IMR-90 (cell line): ENCODE data around the gene SIGLEC15. TPM values are rescaled to one million over a fixed set of nuclear protein-coding genes. Genes with fewer than 3 reads are reported as not detected.

ENCODE experiments used
- ATAC-seq: fragments of 200-7000 bp; cut with Tn5 transposase; 2 replicates; pipeline ENCODE4 v1.9.1; 2020; ENCODE audit warnings: low read depth, mild to moderate bottlenecking, moderate library complexity
- BruUV-seq: library from RNA; stranded (reverse); fragments of 400-500 nt; replicated peaks from 2 replicates; lab custom pipeline; 2021; lab: Mats Ljungman, UMichigan
- CTCF ChIA-PET: fragments of 300-600 bp; formaldehyde crosslinking; extraction: SDS; loops from one replicate; lab custom pipeline; 2021; ENCODE audit warnings: antibody characterized with exemption; lab: Yijun Ruan, JAX
- POLR2A ChIA-PET: fragments of 300-600 bp; sonication (Branson Sonifier 250); formaldehyde crosslinking; loops from one replicate; lab custom pipeline; 2022; ENCODE audit warnings: antibody characterized with exemption; ENCODE audit not compliant: unreplicated experiment; lab: Charles Lee
- DNase-seq: peaks from one replicate; pipeline ENCODE4 v3.0.0; 2013
- H2AFZ ChIP-seq: replicated peaks from 2 replicates; pipeline ENCODE3; 2013; ENCODE audit warnings: low read length, mild to moderate bottlenecking; ENCODE audit not compliant: poor library complexity
- H2AK5ac ChIP-seq: 2 replicates; pipeline ENCODE4 v1.6.1; 2013; ENCODE audit warnings: low read depth, low read length, inconsistent platforms
- H2AK9ac ChIP-seq: replicated peaks from 2 replicates; pipeline ENCODE3; 2013; ENCODE audit warnings: mild to moderate bottlenecking, low read depth, low read length, moderate library complexity; ENCODE audit not compliant: poor library complexity
- H2BK120ac ChIP-seq: 2 replicates; pipeline ENCODE4 v1.6.1; 2013; ENCODE audit warnings: low read depth, low read length, inconsistent platforms
- H2BK15ac ChIP-seq: 3 replicates; pipeline ENCODE4 v1.6.1; 2013; ENCODE audit warnings: low read depth, low read length, inconsistent platforms
- H2BK20ac ChIP-seq: 2 replicates; pipeline ENCODE4 v1.6.1; 2013; ENCODE audit warnings: low read depth, mild to moderate bottlenecking, inconsistent platforms, low read length, moderate library complexity
- H2BK5ac ChIP-seq: 2 replicates; pipeline ENCODE4 v1.6.1; 2013; ENCODE audit warnings: mild to moderate bottlenecking, low read depth, low read length, inconsistent platforms; ENCODE audit not compliant: poor library complexity, severe bottlenecking
- H3K14ac ChIP-seq: replicated peaks from 2 replicates; pipeline ENCODE4 v1.6.1; 2013; ENCODE audit warnings: low read depth, low read length, inconsistent platforms
- H3K18ac ChIP-seq: 2 replicates; pipeline ENCODE4 v1.6.1; 2013; ENCODE audit warnings: low read depth, low read length, control low read depth
- H3K23ac ChIP-seq: 2 replicates; pipeline ENCODE4 v1.6.1; 2013; ENCODE audit warnings: low read depth, low read length, inconsistent platforms
- H3K27ac ChIP-seq: 2 replicates; pipeline ENCODE4 v1.5.1; 2013; ENCODE audit warnings: mild to moderate bottlenecking, control low read depth, low read length; ENCODE audit not compliant: insufficient read depth
- H3K27me3 ChIP-seq: 2 replicates; pipeline ENCODE4 v1.6.1; 2013; ENCODE audit warnings: low read length; ENCODE audit not compliant: control insufficient read depth, insufficient read depth
- H3K36me3 ChIP-seq: 2 replicates; pipeline ENCODE4 v1.6.1; 2013; ENCODE audit warnings: low read length, mixed read lengths; ENCODE audit not compliant: control insufficient read depth, insufficient read depth
- H3K4ac ChIP-seq: 2 replicates; pipeline ENCODE4 v1.6.1; 2013; ENCODE audit warnings: low read depth, low read length, inconsistent platforms
- H3K4me1 ChIP-seq: 2 replicates; pipeline ENCODE4 v1.6.1; 2013; ENCODE audit warnings: low read length, mixed read lengths; ENCODE audit not compliant: control insufficient read depth, insufficient read depth
- H3K4me2 ChIP-seq: 2 replicates; pipeline ENCODE4 v1.6.1; 2013; ENCODE audit warnings: low read depth, mild to moderate bottlenecking, control low read depth, low read length, moderate library complexity
- H3K4me3 ChIP-seq: 2 replicates; pipeline ENCODE4 v1.5.1; 2013; ENCODE audit warnings: low read depth, mild to moderate bottlenecking, control low read depth, low read length, moderate library complexity; ENCODE audit not compliant: insufficient read depth
- H3K56ac ChIP-seq: 2 replicates; pipeline ENCODE4 v1.6.1; 2013; ENCODE audit warnings: low read length, inconsistent platforms; ENCODE audit not compliant: insufficient read depth; ENCODE audit errors: extremely low read depth
- H3K79me1 ChIP-seq, 2 experiments: 2 replicates each; pipeline ENCODE4 v1.6.1; 2013; ENCODE audit warnings: low read length in 2 of 2, inconsistent platforms in 1 of 2, low read depth in 1 of 2
- H3K9ac ChIP-seq: 2 replicates; pipeline ENCODE4 v1.6.1; 2013; ENCODE audit warnings: low read depth, low read length, control low read depth
- H3K9me1 ChIP-seq: 2 replicates; pipeline ENCODE4 v1.6.1; 2013; ENCODE audit warnings: low read length, inconsistent platforms; ENCODE audit not compliant: insufficient read depth
- H3K9me3 ChIP-seq: 2 replicates; pipeline ENCODE4 v1.6.1; 2013; ENCODE audit warnings: low read length; ENCODE audit not compliant: control insufficient read depth, insufficient read depth
- H4K20me1 ChIP-seq: 2 replicates; pipeline ENCODE4 v1.6.1; 2013; ENCODE audit warnings: low read length, inconsistent platforms; ENCODE audit not compliant: insufficient read depth
- H4K5ac ChIP-seq: 2 replicates; pipeline ENCODE4 v1.6.1; 2013; ENCODE audit warnings: mild to moderate bottlenecking, low read depth, low read length, control low read depth
- H4K8ac ChIP-seq, 2 experiments: 2 replicates each; pipeline ENCODE4 v1.6.1; 2013; ENCODE audit warnings: low read depth in 2 of 2, low read length in 2 of 2, control low read depth in 1 of 2, inconsistent platforms in 1 of 2
- H4K91ac ChIP-seq: 2 replicates; pipeline ENCODE4 v1.6.1; 2013; ENCODE audit warnings: low read depth, low read length, inconsistent platforms; ENCODE audit not compliant: insufficient read depth
- BHLHE40 ChIP-seq: fragments of 150-350 bp; IDR thresholded peaks from 2 replicates; pipeline ENCODE4 v1.6.1; 2016; ENCODE audit warnings: mild to moderate bottlenecking, low read depth, low read length
- CEBPB ChIP-seq: IDR thresholded peaks from 2 replicates; pipeline ENCODE4 v1.6.1; 2012; ENCODE audit warnings: low read depth, low read length, improper control_type of control experiment
- CHD1 ChIP-seq: IDR thresholded peaks from 2 replicates; pipeline ENCODE4 v1.6.1; 2012; ENCODE audit warnings: low read depth, low read length, improper control_type of control experiment
- CTCF ChIP-seq: conservative IDR thresholded peaks from 2 replicates; pipeline ENCODE4 v1.5.1; 2012; ENCODE audit warnings: mild to moderate bottlenecking, low read depth, low read length, improper control_type of control experiment
- ELK1 ChIP-seq: fragments of 150-350 bp; IDR thresholded peaks from 2 replicates; pipeline ENCODE4 v1.6.1; 2016; ENCODE audit warnings: low read depth, mild to moderate bottlenecking, low read length, moderate library complexity, borderline replicate concordance
- FOS ChIP-seq: fragments of 150-350 bp; IDR thresholded peaks from 2 replicates; pipeline ENCODE4 v1.6.1; 2016; ENCODE audit warnings: low read depth, low read length
- MAFK ChIP-seq: IDR thresholded peaks from 2 replicates; pipeline ENCODE4 v1.6.1; 2012; ENCODE audit warnings: low read depth, low read length, improper control_type of control experiment
- MAZ ChIP-seq: IDR thresholded peaks from 2 replicates; pipeline ENCODE4 v1.6.1; 2012; ENCODE audit warnings: low read depth, mild to moderate bottlenecking, low read length, improper control_type of control experiment, moderate library complexity, borderline replicate concordance
- MXI1 ChIP-seq: IDR thresholded peaks from 2 replicates; pipeline ENCODE4 v1.6.1; 2012; ENCODE audit warnings: low read depth, mild to moderate bottlenecking, low read length, moderate library complexity, borderline replicate concordance
- NFE2L2 ChIP-seq: fragments of 150-350 bp; IDR thresholded peaks from 2 replicates; pipeline ENCODE4 v1.6.1; 2016; ENCODE audit warnings: low read depth, mild to moderate bottlenecking, low read length
- POLR2A ChIP-seq: IDR thresholded peaks from 2 replicates; pipeline ENCODE4 v1.6.1; 2012; ENCODE audit warnings: mild to moderate bottlenecking, low read depth, low read length
- RAD21 ChIP-seq: IDR thresholded peaks from 2 replicates; pipeline ENCODE4 v1.6.1; 2012; ENCODE audit warnings: low read length, improper control_type of control experiment
- RCOR1 ChIP-seq: IDR thresholded peaks from 2 replicates; pipeline ENCODE4 v1.6.1; 2012; ENCODE audit warnings: mild to moderate bottlenecking, low read length, improper control_type of control experiment; ENCODE audit not compliant: insufficient replicate concordance
- RFX5 ChIP-seq: IDR thresholded peaks from 2 replicates; pipeline ENCODE4 v1.8.0; 2012; ENCODE audit warnings: low read depth, mild to moderate bottlenecking, low read length, moderate library complexity
- SMC3 ChIP-seq: fragments of 150-350 bp; IDR thresholded peaks from 2 replicates; pipeline ENCODE4 v1.6.1; 2016; ENCODE audit warnings: low read depth, mild to moderate bottlenecking, antibody characterized with exemption, low read length, moderate library complexity
- USF2 ChIP-seq: fragments of 150-350 bp; IDR thresholded peaks from 2 replicates; pipeline ENCODE4 v1.6.1; 2017; ENCODE audit warnings: mild to moderate bottlenecking, antibody characterized with exemption, low read length, low read depth
- WGBS, 2 experiments: methylation state at CpG; one replicate each; pipeline versions ENCODE4 v1.1.5 to v1.1.7; 2013; ENCODE audit warnings: missing lambda C conversion rate in 2 of 2; ENCODE audit not compliant: insufficient read length in 1 of 2; ENCODE audit errors: extremely low coverage in 2 of 2; 5-methylcytosine and 5-hydroxymethylcytosine counted together
- dilution Hi-C: fragments of 300-500 bp; cut with HindIII; formaldehyde crosslinking; loops from one replicate; pipeline ENCODE4 v1.14.3; 2018; ENCODE audit warnings: low sequenced_read_pairs; ENCODE audit not compliant: unreplicated experiment
- in situ Hi-C: fragments of 300-500 bp; cut with MboI; formaldehyde crosslinking; loops from 3 replicates; pipeline ENCODE4 v1.14.3; 2019; ENCODE audit warnings: low sequenced_read_pairs, inconsistent platforms, mixed read lengths
- intact Hi-C: fragments of 100-400 bp; cut with micrococcal nuclease; formaldehyde crosslinking; loops from 2 replicates; pipeline ENCODE4 v1.10.0; 2022
- polyA plus RNA-seq, 3 experiments: library from polyadenylated mRNA; depleted of rRNA; stranded (reverse); fragments of >200 nt; gene quantifications; 2 replicates each; pipeline ENCODE4 v1.2.3, GENCODE V29; 2012; ENCODE audit warnings: low replicate concordance in 1 of 3
- total RNA-seq: library from RNA; depleted of rRNA; stranded (reverse); fragments of >200 nt; gene quantifications from 2 replicates; pipeline ENCODE4 v1.2.3, GENCODE V29; 2012

The SIGLEC15 gene
- total and polyA plus RNA-seq, 2 of the 4 experiments (the other 2 are of a cell fraction), result 1.1 to 1.8 TPM

- no peak overlapping the region for H4K5ac ChIP-seq
- no peak overlapping the region for H2BK15ac ChIP-seq
- TF ChIP-seq CHD1 (no peak), CEBPB (no peak), SMC3 (no peak), RAD21 (no peak), MAFK (no peak), FOS (no peak), MAZ (no peak), RCOR1 (no peak), NFE2L2 (no peak), CTCF (no peak), BHLHE40 (no peak), ELK1 (no peak), RFX5 (no peak), USF2 (no peak), MXI1 (no peak), POLR2A (no peak)
- no peak overlapping the region for H3K27ac ChIP-seq
- ATAC-seq (no peak), DNase-seq (no peak)
- 100% methylated on average over 1 of the region's 5 CpGs; no CpG with 5 or more reads in 1 of the 2 experiments for WGBS, 2 experiments
- no peak overlapping the region for H3K4ac ChIP-seq
- H2BK120ac ChIP-seq, result no peak overlapping the region
- no peak overlapping the region for H4K8ac ChIP-seq
- no peak overlapping the region for H3K18ac ChIP-seq
- BruUV-seq, result no TSS peak
- dilution Hi-C loops, result no loop called here
- peaks cover 0 to 20% of the 10 kb centered on the region in 2 experiments; a peak in 2 of 4 replicates for H3K79me1 ChIP-seq
- intact Hi-C loops, result no loop called here
- H3K4me2 ChIP-seq, result no peak overlapping the region
- H4K91ac ChIP-seq, result no peak overlapping the region
- in situ Hi-C loops, result no loop called here
- H3K14ac ChIP-seq, result no peak overlapping the region
- no peaks in the 10 kb centered on the region for H3K9me3 ChIP-seq
- CTCF ChIA-PET, result no interaction called here
- H3K4me3 ChIP-seq, result no peak overlapping the region
- H3K27me3 ChIP-seq, result no peaks in the 10 kb centered on the region
- POLR2A ChIA-PET, result no interaction called here
- H3K56ac ChIP-seq, result no peak overlapping the region
- peaks cover 46% of the 10 kb centered on the region for H3K36me3 ChIP-seq
- peaks cover 4% of the 10 kb centered on the region; the same call in 1 of the 2 replicates for H3K4me1 ChIP-seq
- no peak overlapping the region for H3K9ac ChIP-seq
- H2BK5ac ChIP-seq, result no peak overlapping the region
- H2AK5ac ChIP-seq, result no peak overlapping the region
- H3K23ac ChIP-seq, result no peak overlapping the region
- no peak overlapping the region for H2AK9ac ChIP-seq
- no peak overlapping the region for H2BK20ac ChIP-seq
- H2AFZ ChIP-seq, result no peak overlapping the region
- H4K20me1 ChIP-seq, result no peaks in the 10 kb centered on the region
- peaks cover 13% of the 10 kb centered on the region; the same call in 1 of the 2 replicates for H3K9me1 ChIP-seq
Observed at GRCh38 chr18:45852631-45853030, 27.2 kb downstream of the SIGLEC15 start.
